ENCODE data around the gene BICC1.
A peak's percentile ranks its signal among the peaks of the same experiment; 100 is the strongest.

BICC1 gene

GRCh38 chr10:58486821-58487220 is 25.9 kb upstream of the BICC1 start:
- ChIA-PET POLR2A (no interaction called here), CTCF (interaction anchor here (0.9 to 1.3 kb wide), 3 partner anchors 11 to 72 kb away, joined by 4 read pairs; no protein-coding TSS in a partner anchor)
- no peak overlapping the region for H3K4me3 ChIP-seq (ENCODE audit: low read depth, low read length)
- DNase-seq (ENCODE audit: low read depth, low spot score), result no peak
- TF ChIP-seq CTCF (IDR thresholded peaks at IDR 0.05; ENCODE audit: insufficient read depth, low read length, missing control alignments), result no peak

GRCh38 chr10:58488921-58489320 is 23.8 kb upstream of the BICC1 start:
- CTCF ChIA-PET, result no interaction called here
- POLR2A ChIA-PET, result no interaction called here
- H3K4me3 ChIP-seq (ENCODE audit: low read depth, low read length), result no peak overlapping the region
- no peak for TF ChIP-seq CTCF (IDR thresholded peaks at IDR 0.05; ENCODE audit: insufficient read depth, low read length, missing control alignments)
- DNase-seq (ENCODE audit: low read depth, low spot score), result peak; percentile 44

- CTCF ChIA-PET, result no interaction called here
These were observed 9.7 kb upstream of the BICC1 start for GRCh38 chr10:58502956-58503355.

GRCh38 chr10:58508316-58508715 is 4.4 kb upstream of the BICC1 start:
- ChIA-PET POLR2A (interaction anchor here (0.6 kb wide), 1 partner anchor 31 kb away, joined by 3 read pairs; no protein-coding TSS in a partner anchor), CTCF (interaction anchor here (1.6 to 2.3 kb wide), 2 partner anchors 23 to 94 kb away, joined by 5 to 6 read pairs; no protein-coding TSS in a partner anchor)
- DNase-seq (ENCODE audit: low read depth, low spot score), result peak; percentile 36
- no peak overlapping the region for H3K4me3 ChIP-seq (ENCODE audit: low read depth, low read length)
- TF ChIP-seq CTCF (IDR thresholded peaks at IDR 0.05; ENCODE audit: insufficient read depth, low read length, missing control alignments), result no peak

More at GRCh38 chr10:58502956-58503355, 9.7 kb upstream of the BICC1 start:
- no peak for DNase-seq (ENCODE audit: low read depth, low spot score)
- POLR2A ChIA-PET, result no interaction called here
- TF ChIP-seq CTCF (IDR thresholded peaks at IDR 0.05; ENCODE audit: insufficient read depth, low read length, missing control alignments), result no peak
- H3K4me3 ChIP-seq (ENCODE audit: low read depth, low read length), result no peak overlapping the region

GRCh38 chr10:58511765-58512490 is 744 bp upstream of the BICC1 start:
- ChIA-PET POLR2A (interaction anchor here (1.0 to 1.3 kb wide), 4 partner anchors 36 to 99 kb away, joined by 3 read pairs; no protein-coding TSS in a partner anchor), CTCF (interaction anchor here (0.6 to 1.8 kb wide), 6 partner anchors 12 to 129 kb away, joined by 3 to 7 read pairs (median 4); no protein-coding TSS in a partner anchor)
- DNase-seq (ENCODE audit: low read depth, low spot score), result no peak
- no peak for TF ChIP-seq CTCF (IDR thresholded peaks at IDR 0.05; ENCODE audit: insufficient read depth, low read length, missing control alignments)
- H3K4me3 ChIP-seq (ENCODE audit: low read depth, low read length), result peak overlapping the region; percentile 67

Measured in AG04449 (cell line).